ENCODE measurements around the gene RASGRP3. TPM values are rescaled to one million over a fixed set of nuclear protein-coding genes. Genes with fewer than 3 reads are reported as not detected.
A peak's percentile ranks its signal among the peaks of the same experiment; 100 is the strongest.

The RASGRP3 gene
- total RNA-seq, 1 experiment from 2014 or later = 0.72 TPM

GRCh38 chr2:33581872-33582271, 105.4 kb downstream of the RASGRP3 start:
- Histone ChIP-seq H3F3A (ENCODE audit: insufficient read depth, low read depth) (peaks cover 9% of the 10 kb centered on the region; the same call in 1 of the 2 replicates), H3K79me2 (ENCODE audit: low read depth) (no peaks in the 10 kb centered on the region), H3K9me2 (ENCODE audit: insufficient read depth) (no peaks in the 10 kb centered on the region), H3K9me3 (ENCODE audit: insufficient read depth, low read depth) (no peaks in the 10 kb centered on the region), H3K36me3 (ENCODE audit: low read depth) (peaks cover 8% of the 10 kb centered on the region), H2AFZ (no peak overlapping the region), H3K27me3 (ENCODE audit: insufficient read depth, low read depth) (no peaks in the 10 kb centered on the region), H3K27ac (no peak overlapping the region), H3K4me3 (no peak overlapping the region), H3K4me2 (no peak overlapping the region), H3K4me1 (replicated peaks; ENCODE audit: insufficient read depth) (no peaks in the 10 kb centered on the region), H4K20me1 (ENCODE audit: insufficient read depth) (no peaks in the 10 kb centered on the region)
- TF ChIP-seq EZH2 (IDR thresholded peaks at IDR 0.05; ENCODE audit: low read depth) = no peak
- no peak for TF ChIP-seq CTCF (conservative IDR thresholded peaks at IDR 0.05)
- intact Hi-C loops (cut with micrococcal nuclease; ENCODE audit: unreplicated experiment) = loop anchor here (5.0 to 10.0 kb wide), 4 partner anchors 105 to 637 kb away; partner anchors contain the start of genes LTBP1 and RASGRP3
- ChIA-PET CTCF (no interaction called here), POLR2A (ENCODE audit: unreplicated experiment) (no interaction called here)
- BruUV-seq (replicated peaks) = no TSS peak
- no peak for DNase-seq

GRCh38 chr2:33583194-33583938, 106.9 kb downstream of the RASGRP3 start:
- Histone ChIP-seq H3K36me3 (ENCODE audit: low read depth) (peaks cover 12% of the 10 kb centered on the region), H3K79me2 (ENCODE audit: low read depth) (no peaks in the 10 kb centered on the region), H3K9me2 (ENCODE audit: insufficient read depth) (no peaks in the 10 kb centered on the region), H3K4me1 (replicated peaks; ENCODE audit: insufficient read depth) (no peaks in the 10 kb centered on the region), H3K9me3 (ENCODE audit: insufficient read depth, low read depth) (no peaks in the 10 kb centered on the region), H3F3A (ENCODE audit: insufficient read depth, low read depth) (peaks cover 9% of the 10 kb centered on the region; the same call in 1 of the 2 replicates), H4K20me1 (ENCODE audit: insufficient read depth) (no peaks in the 10 kb centered on the region), H3K27ac (no peak overlapping the region), H2AFZ (no peak overlapping the region), H3K4me2 (no peak overlapping the region), H3K27me3 (ENCODE audit: insufficient read depth, low read depth) (no peaks in the 10 kb centered on the region), H3K4me3 (no peak overlapping the region)
- POLR2A ChIA-PET (ENCODE audit: unreplicated experiment) = no interaction called here
- TF ChIP-seq EZH2 (IDR thresholded peaks at IDR 0.05; ENCODE audit: low read depth) (no peak), CTCF (conservative IDR thresholded peaks at IDR 0.05) (peak; percentile 91)
- intact Hi-C loops (cut with micrococcal nuclease; ENCODE audit: unreplicated experiment) = loop anchor here (1.0 to 10.0 kb wide), 5 partner anchors 106 to 811 kb away; partner anchors contain the start of genes LTBP1 and RASGRP3
- BruUV-seq (replicated peaks) = no TSS peak
- DNase-seq = peak in 1 of 2 experiments; percentile 34
- CTCF ChIA-PET = interaction anchor here (0.6 to 1.0 kb wide), 3 partner anchors 11 to 170 kb away, joined by 4 to 10 read pairs (median 4); partner anchors contain the start of gene FAM98A

- Histone ChIP-seq H3K36me3 (ENCODE audit: low read depth) (peaks cover 24% of the 10 kb centered on the region; the same call in 1 of the 2 replicates), H3K9me3 (ENCODE audit: insufficient read depth, low read depth) (no peaks in the 10 kb centered on the region), H3K27me3 (ENCODE audit: insufficient read depth, low read depth) (no peaks in the 10 kb centered on the region), H3K79me2 (ENCODE audit: low read depth) (no peaks in the 10 kb centered on the region), H4K20me1 (ENCODE audit: insufficient read depth) (0 out of 2 replicates have a peak, but pooled peaks cover 5% of the 10 kb centered on the region), H3K4me3 (no peak overlapping the region), H3K27ac (no peak overlapping the region), H3F3A (ENCODE audit: insufficient read depth, low read depth) (peaks cover 9% of the 10 kb centered on the region; the same call in 1 of the 2 replicates), H2AFZ (no peak overlapping the region), H3K4me2 (no peak overlapping the region), H3K9me2 (ENCODE audit: insufficient read depth) (no peaks in the 10 kb centered on the region), H3K4me1 (replicated peaks; ENCODE audit: insufficient read depth) (no peaks in the 10 kb centered on the region)
- CTCF ChIA-PET = no interaction called here
- BruUV-seq (replicated peaks) = no TSS peak
- POLR2A ChIA-PET (ENCODE audit: unreplicated experiment) = interaction anchor here (0.5 kb wide), 1 partner anchor 967 kb away, joined by 4 read pairs; no protein-coding TSS in a partner anchor
- peak in 1 of 2 experiments; percentile 11 for DNase-seq
- intact Hi-C loops (cut with micrococcal nuclease; ENCODE audit: unreplicated experiment) = loop anchor here (10.0 kb wide), 2 partner anchors 192 to 642 kb away; partner anchors contain the start of gene LTBP1
- no peak for TF ChIP-seq EZH2 (IDR thresholded peaks at IDR 0.05; ENCODE audit: low read depth)
- no peak for TF ChIP-seq CTCF (conservative IDR thresholded peaks at IDR 0.05)
These were observed 110.3 kb downstream of the RASGRP3 start for GRCh38 chr2:33586766-33587165.

All from PC-9 (cell line).